Measurements from ENCODE around the gene SELE. TPM values are rescaled to one million over a fixed set of nuclear protein-coding genes. Genes with fewer than 3 reads are reported as not detected.

SELE gene
- total and polyA plus RNA-seq, 2 experiments from 2014 or later: not detected

DNA sequence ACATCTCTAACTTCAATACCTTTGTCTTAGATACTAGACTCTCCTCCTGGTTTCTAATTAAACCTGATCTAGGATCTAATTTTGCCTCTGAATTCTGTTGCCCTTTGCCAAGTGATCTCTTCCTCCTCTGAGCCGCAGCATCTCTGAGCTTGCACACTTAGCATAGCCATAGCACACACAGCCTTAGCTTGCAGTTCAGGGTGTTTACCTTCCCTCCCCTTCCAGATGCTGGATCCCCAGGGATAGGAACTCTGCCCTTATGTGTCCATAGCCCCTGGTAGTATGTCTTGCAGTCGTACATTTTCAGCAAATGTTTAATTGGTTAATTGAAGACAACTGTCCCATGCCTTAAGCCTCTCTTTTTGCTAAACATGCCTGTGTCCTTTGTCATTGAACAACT is 52.7 kb downstream of the SELE start:
- WGBS, 2 experiments (ENCODE audit: low coverage in 1 of 2, low lambda C conversion rate in 2 of 2, missing lambda C conversion rate in 2 of 2): 2% methylated on average over 2 of the region's 2 CpGs
- DNase-seq: no peak

DNA sequence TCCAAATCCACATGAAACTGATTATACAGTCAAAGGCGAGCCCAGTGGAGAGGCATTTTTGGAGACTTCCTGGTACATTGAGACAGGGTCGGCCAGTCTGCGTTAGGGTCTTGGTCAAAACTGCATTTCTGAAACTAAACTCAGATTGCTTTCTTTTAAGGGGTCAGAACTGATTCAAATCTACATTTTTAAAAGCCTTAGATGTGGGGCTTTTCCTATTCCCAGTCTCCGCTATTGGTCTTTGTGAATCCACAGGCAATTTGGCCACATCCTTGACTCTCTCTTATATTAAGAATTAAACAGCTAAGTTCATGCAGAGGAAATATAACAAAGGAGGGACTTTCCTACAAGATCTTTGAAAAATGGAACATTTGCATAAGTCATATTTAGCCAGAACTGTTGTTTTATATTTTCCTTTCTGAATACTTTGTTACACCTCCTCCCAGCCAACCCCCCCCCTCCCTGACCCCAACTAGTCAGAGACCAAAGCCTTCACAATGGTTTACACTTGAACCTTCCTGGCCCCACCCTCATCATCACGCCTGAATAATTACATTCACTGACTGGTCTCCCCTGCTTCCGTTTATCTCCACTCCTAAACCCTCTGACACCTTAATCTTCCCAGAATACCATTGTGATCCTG is 53.4 kb downstream of the SELE start:
- in situ Hi-C loops (cut with MboI): no loop called here
- Histone ChIP-seq H4K20me1 (ENCODE audit: insufficient read depth) (no peaks in the 10 kb centered on the region), H3K4me3 (no peak overlapping the region), H3K79me2 (ENCODE audit: insufficient read depth) (no peaks in the 10 kb centered on the region), H3K27ac (no peak overlapping the region), H3K9me2 (ENCODE audit: insufficient read depth) (no peaks in the 10 kb centered on the region), H3F3A (ENCODE audit: insufficient read depth) (peaks cover 8% of the 10 kb centered on the region; the same call in 1 of the 2 replicates), H3K9me3 (ENCODE audit: low read depth) (no peaks in the 10 kb centered on the region), H3K4me1 (ENCODE audit: insufficient read depth) (0 out of 2 replicates have a peak, but pooled peaks cover 6% of the 10 kb centered on the region), H3K36me3 (ENCODE audit: low read depth) (no peaks in the 10 kb centered on the region), H3K4me2 (ENCODE audit: unreplicated experiment) (no peak overlapping the region), H3K9ac (no peak overlapping the region), H2AFZ (no peak overlapping the region), H3K27me3 (replicated peaks; ENCODE audit: insufficient read depth) (no peaks in the 10 kb centered on the region)
- 45 to 54% methylated on average over 6 of the region's 6 CpGs for WGBS, 2 experiments (ENCODE audit: low coverage in 1 of 2, low lambda C conversion rate in 2 of 2, missing lambda C conversion rate in 2 of 2)
- DNase-seq: no peak
- TF ChIP-seq EZH2phosphoT487 (IDR thresholded peaks at IDR 0.05; ENCODE audit: insufficient read depth, low read depth) (no peak), EZH2 (IDR thresholded peaks at IDR 0.05; ENCODE audit: insufficient read depth, poor library complexity, severe bottlenecking) (no peak)

More for the DNA sequence above, 52.7 kb downstream of the SELE start:
- Histone ChIP-seq H3K4me1 (ENCODE audit: insufficient read depth) (0 out of 2 replicates have a peak, but pooled peaks cover 6% of the 10 kb centered on the region), H3K9me3 (ENCODE audit: low read depth) (no peaks in the 10 kb centered on the region), H3K9me2 (ENCODE audit: insufficient read depth) (no peaks in the 10 kb centered on the region), H3K36me3 (ENCODE audit: low read depth) (no peaks in the 10 kb centered on the region), H3F3A (ENCODE audit: insufficient read depth) (0 out of 2 replicates have a peak, but pooled peaks cover 2% of the 10 kb centered on the region), H3K27ac (no peak overlapping the region), H3K4me2 (ENCODE audit: unreplicated experiment) (no peak overlapping the region), H3K9ac (no peak overlapping the region), H3K79me2 (ENCODE audit: insufficient read depth) (no peaks in the 10 kb centered on the region), H2AFZ (no peak overlapping the region), H4K20me1 (ENCODE audit: insufficient read depth) (no peaks in the 10 kb centered on the region), H3K4me3 (no peak overlapping the region), H3K27me3 (replicated peaks; ENCODE audit: insufficient read depth) (no peaks in the 10 kb centered on the region)
- in situ Hi-C loops (cut with MboI): no loop called here
- TF ChIP-seq EZH2phosphoT487 (IDR thresholded peaks at IDR 0.05; ENCODE audit: insufficient read depth, low read depth) (no peak), EZH2 (IDR thresholded peaks at IDR 0.05; ENCODE audit: insufficient read depth, poor library complexity, severe bottlenecking) (no peak)

DNA sequence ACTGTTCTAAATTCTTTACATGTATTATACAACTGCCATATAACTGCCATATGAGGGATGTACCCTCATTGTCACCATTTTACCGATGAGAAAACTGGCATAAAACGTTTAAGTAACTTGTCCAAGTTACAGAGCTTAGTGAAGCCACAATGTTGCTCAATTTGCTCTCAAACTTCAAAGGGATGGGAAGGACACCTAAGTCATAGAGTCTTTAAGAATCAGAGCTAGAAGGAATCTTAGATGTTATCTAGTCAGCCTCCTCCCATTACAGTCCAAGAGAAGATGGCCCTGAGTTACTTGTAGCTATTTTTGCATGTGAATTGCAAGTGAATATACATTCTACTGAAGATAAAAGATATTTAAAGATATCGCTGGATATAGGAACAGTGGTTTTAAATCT is 54.2 kb downstream of the SELE start:
- H3K79me2 ChIP-seq (ENCODE audit: insufficient read depth): no peaks in the 10 kb centered on the region
- no peaks in the 10 kb centered on the region for H3K9me2 ChIP-seq (ENCODE audit: insufficient read depth)
- 57% methylated on average over 3 of the region's 3 CpGs for WGBS, 2 experiments (ENCODE audit: low coverage in 1 of 2, low lambda C conversion rate in 2 of 2, missing lambda C conversion rate in 2 of 2)
- no peaks in the 10 kb centered on the region for H3K27me3 ChIP-seq (replicated peaks; ENCODE audit: insufficient read depth)
- no peaks in the 10 kb centered on the region for H3K9me3 ChIP-seq (ENCODE audit: low read depth)
- TF ChIP-seq EZH2 (IDR thresholded peaks at IDR 0.05; ENCODE audit: insufficient read depth, poor library complexity, severe bottlenecking) (no peak), EZH2phosphoT487 (IDR thresholded peaks at IDR 0.05; ENCODE audit: insufficient read depth, low read depth) (no peak)
- no peak overlapping the region for H3K4me2 ChIP-seq (ENCODE audit: unreplicated experiment)
- no peak overlapping the region for H3K27ac ChIP-seq
- in situ Hi-C loops (cut with MboI): no loop called here
- H3K36me3 ChIP-seq (ENCODE audit: low read depth): no peaks in the 10 kb centered on the region
- H3K9ac ChIP-seq: no peak overlapping the region
- 0 out of 2 replicates have a peak, but pooled peaks cover 6% of the 10 kb centered on the region for H3K4me1 ChIP-seq (ENCODE audit: insufficient read depth)
- no peak for DNase-seq
- no peak overlapping the region for H2AFZ ChIP-seq
- H4K20me1 ChIP-seq (ENCODE audit: insufficient read depth): no peaks in the 10 kb centered on the region
- no peak overlapping the region for H3K4me3 ChIP-seq
- H3F3A ChIP-seq (ENCODE audit: insufficient read depth): peaks cover 8% of the 10 kb centered on the region; the same call in 1 of the 2 replicates

DNA sequence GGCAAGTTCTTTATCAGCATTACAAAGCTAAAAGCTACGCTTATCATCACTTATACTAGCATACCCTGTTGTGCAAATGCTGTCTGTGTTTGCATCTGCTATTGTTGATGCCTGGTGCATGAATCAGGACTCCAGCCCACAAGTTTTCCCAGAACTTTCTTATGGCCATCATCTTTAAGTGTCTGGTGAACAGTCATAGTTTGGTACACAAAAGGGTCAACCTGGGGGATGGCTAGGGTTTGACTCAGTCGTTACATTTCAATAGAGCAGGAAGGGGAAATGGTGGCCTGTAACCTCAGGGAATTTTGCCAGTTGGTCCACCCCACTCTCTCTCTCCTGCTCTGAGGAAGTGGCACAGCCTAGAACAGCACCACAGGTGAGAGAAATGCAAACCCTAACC is 57.9 kb downstream of the SELE start:
- no peaks in the 10 kb centered on the region for H3K36me3 ChIP-seq (ENCODE audit: low read depth)
- no peak overlapping the region for H3K4me3 ChIP-seq
- no peak overlapping the region for H3K4me2 ChIP-seq (ENCODE audit: unreplicated experiment)
- H3K4me1 ChIP-seq (ENCODE audit: insufficient read depth): 0 out of 2 replicates have a peak, but pooled peaks cover 3% of the 10 kb centered on the region
- DNase-seq: peak; percentile 65
- H3K27me3 ChIP-seq (replicated peaks; ENCODE audit: insufficient read depth): no peaks in the 10 kb centered on the region; the same call in 1 of the 2 replicates
- peaks cover 8% of the 10 kb centered on the region; the same call in 1 of the 2 replicates for H3F3A ChIP-seq (ENCODE audit: insufficient read depth)
- no peaks in the 10 kb centered on the region for H3K9me2 ChIP-seq (ENCODE audit: insufficient read depth)
- TF ChIP-seq EZH2phosphoT487 (IDR thresholded peaks at IDR 0.05; ENCODE audit: insufficient read depth, low read depth): no peak
- no peak for TF ChIP-seq EZH2 (IDR thresholded peaks at IDR 0.05; ENCODE audit: insufficient read depth, poor library complexity, severe bottlenecking)
- H3K9ac ChIP-seq: no peak overlapping the region
- no peaks in the 10 kb centered on the region for H4K20me1 ChIP-seq (ENCODE audit: insufficient read depth)
- in situ Hi-C loops (cut with MboI): no loop called here
- H2AFZ ChIP-seq: no peak overlapping the region
- H3K9me3 ChIP-seq (ENCODE audit: low read depth): no peaks in the 10 kb centered on the region
- no peaks in the 10 kb centered on the region for H3K79me2 ChIP-seq (ENCODE audit: insufficient read depth)
- WGBS, 2 experiments (ENCODE audit: low coverage in 1 of 2, low lambda C conversion rate in 2 of 2, missing lambda C conversion rate in 2 of 2): 0 to 6% methylated on average over 2 of the region's 2 CpGs
- no peak overlapping the region for H3K27ac ChIP-seq

Other genes with a start within 250 kb of the SELE start
- gene SLC19A2, start 248.1 kb downstream of the SELE start, total RNA-seq (2014; rRNA removed; shearing (Covaris generic)): 7.1 and 7.6 TPM in 2 replicates
- 2.1 and 2.6 TPM in 2 replicates for gene SLC19A2, start 248.1 kb downstream of the SELE start, polyA plus RNA-seq (2016; fragmentation: Nextera tagmentation; extraction: Ambion mirVana)
- gene F5, start 147.6 kb downstream of the SELE start, total RNA-seq (2014; rRNA removed; shearing (Covaris generic)): not detected in 2 replicates
- not detected in 2 replicates for gene F5, start 147.6 kb downstream of the SELE start, polyA plus RNA-seq (2016; fragmentation: Nextera tagmentation; extraction: Ambion mirVana)
- not detected in 2 replicates for gene SELP, start 104.0 kb downstream of the SELE start, total RNA-seq (2014; rRNA removed; shearing (Covaris generic))
- not detected in 2 replicates for gene SELP, start 104.0 kb downstream of the SELE start, polyA plus RNA-seq (2016; fragmentation: Nextera tagmentation; extraction: Ambion mirVana)
- gene SELL, start 22.5 kb downstream of the SELE start, total RNA-seq (2014; rRNA removed; shearing (Covaris generic)): not detected in 2 replicates
- not detected in 2 replicates for gene SELL, start 22.5 kb downstream of the SELE start, polyA plus RNA-seq (2016; fragmentation: Nextera tagmentation; extraction: Ambion mirVana)
- gene METTL18, start 60.8 kb upstream of the SELE start, total RNA-seq (2014; rRNA removed; shearing (Covaris generic)): 7.8 and 12.8 TPM in 2 replicates
- 6.9 and 8.2 TPM in 2 replicates for gene METTL18, start 60.8 kb upstream of the SELE start, polyA plus RNA-seq (2016; fragmentation: Nextera tagmentation; extraction: Ambion mirVana)
- gene SCYL3, start 159.8 kb upstream of the SELE start, total RNA-seq (2014; rRNA removed; shearing (Covaris generic)): 7.6 and 10.2 TPM in 2 replicates
- gene SCYL3, start 159.8 kb upstream of the SELE start, polyA plus RNA-seq (2016; fragmentation: Nextera tagmentation; extraction: Ambion mirVana): 4.5 and 5.8 TPM in 2 replicates